Liver (tissue), 3 donors: ENCODE results near the gene FAM24A.

Source experiments
- ATF3 ChIP-seq: IDR thresholded peaks from 2 replicates; pipeline ENCODE4 v1.6.1; 2016; ENCODE audit warnings: antibody characterized with exemption
- CTCF ChIP-seq: fragments of 150-350 bp; IDR thresholded peaks from 2 replicates; pipeline ENCODE4 v1.5.1; 2017; ENCODE audit warnings: improper control_type of control experiment, low read depth, low read length; ENCODE audit not compliant: missing input control
- FOXA2 ChIP-seq: IDR thresholded peaks from 2 replicates; pipeline ENCODE4 v1.6.1; 2016; ENCODE audit warnings: antibody characterized with exemption
- HNF4G ChIP-seq: IDR thresholded peaks from 2 replicates; pipeline ENCODE4 v1.6.1; 2016; ENCODE audit warnings: antibody characterized with exemption
- JUND ChIP-seq, 2 donors: IDR thresholded peaks; 2 replicates each; pipeline ENCODE4 v1.6.1; 2016; ENCODE audit warnings: antibody characterized with exemption in 2 of 2
- MAX ChIP-seq: IDR thresholded peaks from 2 replicates; pipeline ENCODE4 v1.6.1; 2016; ENCODE audit warnings: antibody characterized with exemption
- REST ChIP-seq: IDR thresholded peaks from 2 replicates; pipeline ENCODE4 v1.6.1; 2016; ENCODE audit warnings: antibody characterized with exemption, mild to moderate bottlenecking
- TAF1 ChIP-seq: conservative IDR thresholded peaks from 2 replicates; pipeline ENCODE4 v1.6.1; 2016; ENCODE audit warnings: antibody characterized with exemption, mild to moderate bottlenecking
- YY1 ChIP-seq: IDR thresholded peaks from 2 replicates; pipeline ENCODE4 v1.6.1; 2016; ENCODE audit warnings: antibody characterized with exemption, mild to moderate bottlenecking
- ZBTB33 ChIP-seq: IDR thresholded peaks from 2 replicates; pipeline ENCODE4 v1.6.1; 2016; ENCODE audit warnings: antibody characterized with exemption
- donor health status: healthy.
- donor health status: healthy.

GRCh38 chr10:122931088-122931906 is 20.9 kb downstream of the FAM24A start:
- no peak for TF ChIP-seq CTCF
- TF ChIP-seq ZBTB33 = no peak
- TF ChIP-seq REST = no peak
- TF ChIP-seq YY1 = no peak
- no peak for TF ChIP-seq HNF4G
- TF ChIP-seq FOXA2 = no peak
- TF ChIP-seq MAX = no peak
- no peak for TF ChIP-seq ATF3
- no peak for TF ChIP-seq JUND (IDR thresholded peaks at IDR 0.05)
- TF ChIP-seq TAF1 = no peak
